Measurements from ENCODE around the gene KIFC3.
"Not testable (repeated sequence)": the region's sequence is repeated elsewhere in the genome, so short reads cannot be mapped to it uniquely, and the experiment has no call there.

KIFC3 gene, protein sequence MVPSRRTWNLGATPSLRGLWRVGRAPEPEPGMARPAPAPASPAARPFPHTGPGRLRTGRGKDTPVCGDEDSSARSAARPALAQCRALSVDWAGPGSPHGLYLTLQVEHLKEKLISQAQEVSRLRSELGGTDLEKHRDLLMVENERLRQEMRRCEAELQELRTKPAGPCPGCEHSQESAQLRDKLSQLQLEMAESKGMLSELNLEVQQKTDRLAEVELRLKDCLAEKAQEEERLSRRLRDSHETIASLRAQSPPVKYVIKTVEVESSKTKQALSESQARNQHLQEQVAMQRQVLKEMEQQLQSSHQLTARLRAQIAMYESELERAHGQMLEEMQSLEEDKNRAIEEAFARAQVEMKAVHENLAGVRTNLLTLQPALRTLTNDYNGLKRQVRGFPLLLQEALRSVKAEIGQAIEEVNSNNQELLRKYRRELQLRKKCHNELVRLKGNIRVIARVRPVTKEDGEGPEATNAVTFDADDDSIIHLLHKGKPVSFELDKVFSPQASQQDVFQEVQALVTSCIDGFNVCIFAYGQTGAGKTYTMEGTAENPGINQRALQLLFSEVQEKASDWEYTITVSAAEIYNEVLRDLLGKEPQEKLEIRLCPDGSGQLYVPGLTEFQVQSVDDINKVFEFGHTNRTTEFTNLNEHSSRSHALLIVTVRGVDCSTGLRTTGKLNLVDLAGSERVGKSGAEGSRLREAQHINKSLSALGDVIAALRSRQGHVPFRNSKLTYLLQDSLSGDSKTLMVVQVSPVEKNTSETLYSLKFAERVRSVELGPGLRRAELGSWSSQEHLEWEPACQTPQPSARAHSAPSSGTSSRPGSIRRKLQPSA

DNA sequence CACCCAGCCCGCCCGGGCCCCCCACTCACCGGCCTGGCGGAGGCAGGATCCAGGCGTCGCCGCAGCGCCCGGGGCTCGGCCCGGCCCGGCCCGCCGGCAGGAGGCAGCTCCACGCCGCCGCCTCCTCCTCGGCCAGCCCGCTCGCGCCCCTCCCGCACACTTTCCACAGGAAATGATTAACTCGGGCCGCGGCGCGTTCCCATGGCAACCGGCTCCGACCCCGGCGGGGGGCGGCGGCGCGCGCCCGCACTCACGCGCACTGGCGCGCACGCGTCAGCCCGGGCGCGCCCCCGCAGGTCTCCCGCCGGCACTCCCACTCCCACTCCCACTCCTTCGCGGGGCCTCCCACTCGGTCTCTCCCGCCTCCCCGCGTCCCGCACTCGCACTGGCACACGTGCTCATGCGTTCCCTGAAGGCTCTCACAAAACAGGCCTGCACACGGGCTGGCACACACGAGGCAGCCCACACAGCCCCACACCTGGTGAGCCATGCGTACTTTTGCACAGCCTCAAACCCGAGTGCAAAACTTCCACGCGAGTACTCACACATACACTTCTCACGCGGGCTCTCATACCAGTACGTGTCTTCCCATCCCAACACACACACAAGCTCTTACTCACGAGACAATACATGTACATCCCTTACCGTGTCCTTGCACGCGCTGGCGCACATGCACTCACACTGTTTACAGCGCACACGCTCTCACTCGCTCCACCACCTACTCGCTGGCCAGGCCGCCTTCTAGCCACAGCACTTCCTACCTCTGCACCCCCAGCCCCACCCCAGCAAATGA, at the start of gene KIFC3:
Gene KIFC3, minus strand, starts transcription at position 151 of the 793 bp plus-strand sequence. CDS start 4,248 bp downstream, outside the sequence.
- Histone ChIP-seq H3K9ac (ENCODE audit: low read length in 5 of 5) (peak within 1 kb of the TSS; percentile 73 to 88 (median 85)), H3K4me1 (ENCODE audit: control insufficient read depth in 5 of 5, insufficient read depth in 5 of 5, low read length in 5 of 5) (peaks cover 20 to 63% (median 55%) of the 10 kb centered on the region in 5 donors), H3K9me3 (ENCODE audit: control insufficient read depth in 5 of 5, low read length in 5 of 5) (no peaks in the 10 kb centered on the region), H3K27ac (ENCODE audit: low read depth, low read length) (peak within 1 kb of the TSS; percentile 93), H3K27me3 (ENCODE audit: control insufficient read depth in 5 of 5, insufficient read depth in 4 of 5, low read length in 5 of 5) (no peaks in the 10 kb centered on the region), H3K4me3 (ENCODE audit: low read depth in 1 of 5, low read length in 5 of 5) (peak within 1 kb of the TSS; percentile 64 to 74 (median 68)), H3K36me3 (ENCODE audit: control insufficient read depth in 5 of 5, insufficient read depth in 5 of 5, low read length in 5 of 5) (peaks cover 0 to 3% (median 2%) of the 10 kb centered on the region in 5 donors)

DNA sequence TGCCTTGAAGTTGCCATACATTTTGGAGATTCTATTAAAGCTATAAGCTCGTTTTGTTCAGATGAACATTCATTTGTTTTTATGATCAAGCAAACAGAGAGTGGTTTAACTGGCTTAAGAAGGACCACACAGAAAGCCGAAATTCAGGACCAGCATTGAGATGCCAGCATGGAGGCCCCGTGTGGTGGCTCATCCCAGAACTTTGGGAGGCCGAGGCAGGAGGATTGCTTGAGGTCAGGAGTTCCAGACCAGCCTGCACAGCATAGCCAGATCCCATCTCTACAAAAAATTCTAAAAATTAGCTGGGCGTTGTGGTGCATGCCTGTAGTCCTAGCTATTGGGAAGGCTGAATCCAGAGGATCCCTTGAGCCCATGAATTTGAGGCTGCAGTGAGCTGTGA, 45.9 kb upstream of the KIFC3 start:
- Histone ChIP-seq H3K27ac (ENCODE audit: low read depth, low read length) (no peak overlapping the region), H3K4me1 (ENCODE audit: control insufficient read depth in 5 of 5, insufficient read depth in 5 of 5, low read length in 5 of 5) (no peaks in the 10 kb centered on the region), H3K9ac (ENCODE audit: low read length in 5 of 5) (no peak overlapping the region), H3K4me3 (ENCODE audit: low read depth in 1 of 5, low read length in 5 of 5) (no peak overlapping the region), H3K36me3 (ENCODE audit: control insufficient read depth in 5 of 5, insufficient read depth in 5 of 5, low read length in 5 of 5) (no peaks in the 10 kb centered on the region), H3K27me3 (ENCODE audit: control insufficient read depth in 5 of 5, insufficient read depth in 4 of 5, low read length in 5 of 5) (no peaks in the 10 kb centered on the region), H3K9me3 (ENCODE audit: control insufficient read depth in 5 of 5, low read length in 5 of 5) (no peaks in the 10 kb centered on the region)

DNA sequence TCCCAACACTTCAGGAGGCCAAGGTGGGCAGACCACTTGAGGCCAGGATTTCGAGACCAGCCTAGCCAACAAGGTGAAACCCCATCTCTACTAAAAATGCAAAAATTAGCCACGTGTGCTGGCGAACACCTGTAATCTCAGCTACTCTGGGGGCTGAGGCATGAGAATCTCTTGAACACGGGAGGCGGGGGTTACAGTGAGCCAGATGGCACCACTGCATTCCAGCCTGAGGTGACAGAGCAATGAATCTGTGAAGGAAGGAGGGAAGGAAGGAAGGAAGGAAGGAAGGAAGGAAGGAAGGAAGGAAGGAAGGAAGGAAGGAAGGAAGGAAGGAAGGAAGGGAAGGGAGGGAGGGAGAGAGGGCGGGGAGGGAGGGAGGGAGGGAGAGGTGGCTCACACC, 44.6 kb upstream of the KIFC3 start:
- H3K4me1 ChIP-seq (ENCODE audit: control insufficient read depth in 5 of 5, insufficient read depth in 5 of 5, low read length in 5 of 5); H3K36me3 ChIP-seq (ENCODE audit: control insufficient read depth in 5 of 5, insufficient read depth in 5 of 5, low read length in 5 of 5); H3K9ac ChIP-seq (ENCODE audit: low read length in 5 of 5); H3K9me3 ChIP-seq (ENCODE audit: control insufficient read depth in 5 of 5, low read length in 5 of 5); H3K27me3 ChIP-seq (ENCODE audit: control insufficient read depth in 5 of 5, insufficient read depth in 4 of 5, low read length in 5 of 5); H3K4me3 ChIP-seq (ENCODE audit: low read depth in 1 of 5, low read length in 5 of 5); H3K27ac ChIP-seq (ENCODE audit: low read depth, low read length): not testable (repeated sequence)

DNA sequence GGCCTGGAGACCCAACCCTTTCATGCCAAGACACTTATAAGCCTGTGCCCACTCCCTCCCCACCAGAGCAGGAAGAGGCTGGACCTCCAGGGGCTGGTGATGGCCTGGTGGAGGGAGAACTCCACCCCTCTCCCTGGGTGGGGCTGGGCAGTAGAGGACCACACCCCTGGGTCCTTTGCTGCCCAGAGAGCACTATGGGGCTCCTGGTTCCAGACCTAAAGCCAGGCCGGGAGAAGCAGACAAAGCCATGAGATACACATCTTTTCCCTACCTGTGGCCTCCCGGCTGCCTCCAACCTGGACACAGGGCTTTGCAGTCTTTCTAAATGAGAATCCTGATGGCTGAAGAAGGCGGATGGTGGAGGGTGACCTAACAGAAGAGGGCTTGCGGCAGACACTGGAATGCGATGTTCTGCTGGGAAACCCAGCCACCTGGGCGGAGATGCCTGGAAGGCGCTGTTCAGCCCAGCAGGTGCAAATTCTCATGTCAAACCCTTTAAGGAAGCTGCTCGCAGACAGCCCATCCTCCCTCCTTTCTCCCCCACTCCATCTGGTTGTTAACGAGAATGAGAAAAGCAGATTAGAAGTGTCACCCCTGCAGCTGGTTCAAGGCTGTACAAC, 43.9 kb upstream of the KIFC3 start:
- no peak overlapping the region for H3K27ac ChIP-seq (ENCODE audit: low read depth, low read length)
- no peaks in the 10 kb centered on the region for H3K9me3 ChIP-seq (ENCODE audit: control insufficient read depth in 5 of 5, low read length in 5 of 5)
- H3K27me3 ChIP-seq (ENCODE audit: control insufficient read depth in 5 of 5, insufficient read depth in 4 of 5, low read length in 5 of 5), result no peaks in the 10 kb centered on the region
- H3K9ac ChIP-seq (ENCODE audit: low read length in 5 of 5), result no peak overlapping the region
- H3K36me3 ChIP-seq (ENCODE audit: control insufficient read depth in 5 of 5, insufficient read depth in 5 of 5, low read length in 5 of 5), result no peaks in the 10 kb centered on the region
- no peaks in the 10 kb centered on the region for H3K4me1 ChIP-seq (ENCODE audit: control insufficient read depth in 5 of 5, insufficient read depth in 5 of 5, low read length in 5 of 5)
- H3K4me3 ChIP-seq (ENCODE audit: low read depth in 1 of 5, low read length in 5 of 5), result no peak overlapping the region

DNA sequence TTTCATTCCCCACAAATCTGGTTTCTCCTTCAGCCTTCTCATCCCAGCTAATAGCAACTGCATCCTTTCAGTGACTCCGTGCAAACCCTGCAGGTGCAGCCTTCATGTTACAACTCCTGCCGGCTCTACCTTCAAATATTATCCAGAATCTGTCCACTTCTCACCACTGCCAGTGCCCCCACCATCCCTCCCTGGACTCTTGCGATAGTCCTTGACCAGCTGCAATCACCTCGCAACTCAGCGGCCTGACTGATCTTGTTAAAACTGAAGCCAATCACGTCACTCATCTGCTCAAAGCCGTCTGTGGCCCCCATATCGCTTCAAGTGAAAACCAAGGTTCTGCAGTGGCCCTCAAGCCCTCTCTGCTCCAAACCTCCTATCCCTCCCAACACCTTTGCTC, 42.8 kb upstream of the KIFC3 start:
- Histone ChIP-seq H3K4me1 (ENCODE audit: control insufficient read depth in 5 of 5, insufficient read depth in 5 of 5, low read length in 5 of 5) (no peaks in the 10 kb centered on the region), H3K9ac (ENCODE audit: low read length in 5 of 5) (no peak overlapping the region), H3K9me3 (ENCODE audit: control insufficient read depth in 5 of 5, low read length in 5 of 5) (no peaks in the 10 kb centered on the region), H3K27ac (ENCODE audit: low read depth, low read length) (no peak overlapping the region), H3K36me3 (ENCODE audit: control insufficient read depth in 5 of 5, insufficient read depth in 5 of 5, low read length in 5 of 5) (no peaks in the 10 kb centered on the region), H3K4me3 (ENCODE audit: low read depth in 1 of 5, low read length in 5 of 5) (no peak overlapping the region), H3K27me3 (ENCODE audit: control insufficient read depth in 5 of 5, insufficient read depth in 4 of 5, low read length in 5 of 5) (no peaks in the 10 kb centered on the region)

DNA sequence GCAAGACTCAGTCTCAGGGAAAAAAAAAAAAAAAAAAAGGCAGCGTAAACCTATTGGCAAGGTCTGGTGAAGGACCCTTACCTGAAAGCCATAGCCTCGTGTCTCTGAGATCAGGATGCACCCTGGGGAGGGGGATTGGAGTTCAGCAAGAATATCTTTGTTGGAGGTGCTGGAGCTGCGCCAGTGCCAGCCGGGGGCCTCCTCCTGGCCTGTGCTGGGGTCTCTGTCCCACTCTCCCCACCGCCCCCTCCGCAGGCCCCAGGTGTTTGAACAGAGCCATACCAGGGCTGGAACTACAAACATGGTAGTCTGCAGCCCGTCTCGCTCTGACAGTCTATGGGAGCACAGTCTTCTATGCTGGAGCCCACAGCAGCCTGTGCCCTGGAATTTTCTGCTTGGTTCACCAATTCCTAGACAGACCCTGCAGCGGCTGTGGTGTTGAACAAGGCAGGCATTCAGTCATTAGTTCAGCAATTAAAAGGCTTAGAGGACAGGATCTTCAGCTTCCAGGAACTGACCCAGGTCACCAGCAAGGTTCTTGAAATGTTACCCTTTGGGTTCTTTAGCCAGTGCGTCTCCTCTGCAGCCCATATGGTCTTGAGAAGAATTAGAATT, 42.2 kb upstream of the KIFC3 start:
- no peaks in the 10 kb centered on the region for H3K4me1 ChIP-seq (ENCODE audit: control insufficient read depth in 5 of 5, insufficient read depth in 5 of 5, low read length in 5 of 5)
- H3K27me3 ChIP-seq (ENCODE audit: control insufficient read depth in 5 of 5, insufficient read depth in 4 of 5, low read length in 5 of 5), result no peaks in the 10 kb centered on the region
- no peak overlapping the region for H3K27ac ChIP-seq (ENCODE audit: low read depth, low read length)
- no peak overlapping the region for H3K9ac ChIP-seq (ENCODE audit: low read length in 5 of 5)
- H3K4me3 ChIP-seq (ENCODE audit: low read depth in 1 of 5, low read length in 5 of 5), result no peak overlapping the region
- no peaks in the 10 kb centered on the region for H3K36me3 ChIP-seq (ENCODE audit: control insufficient read depth in 5 of 5, insufficient read depth in 5 of 5, low read length in 5 of 5)
- no peaks in the 10 kb centered on the region for H3K9me3 ChIP-seq (ENCODE audit: control insufficient read depth in 5 of 5, low read length in 5 of 5)

DNA sequence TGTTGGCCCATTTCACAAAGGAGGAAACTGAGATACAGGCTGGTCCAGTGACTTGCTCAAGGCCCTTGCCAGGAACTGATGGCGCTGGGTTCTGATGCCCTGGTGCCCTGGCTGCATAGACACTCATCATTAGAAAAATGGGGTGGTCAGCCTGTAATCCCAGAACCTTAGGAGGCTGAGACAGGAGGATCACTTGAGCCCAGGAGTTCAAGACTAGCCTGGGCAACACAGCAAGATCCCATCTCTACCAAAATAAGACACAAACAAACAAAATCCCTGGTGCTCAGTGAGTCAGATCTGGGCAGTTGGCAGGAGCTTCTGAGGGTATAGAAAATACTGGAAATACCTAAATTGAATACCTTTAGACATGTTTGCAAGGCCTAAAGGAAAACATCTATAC, 41.1 kb upstream of the KIFC3 start:
- no peaks in the 10 kb centered on the region for H3K4me1 ChIP-seq (ENCODE audit: control insufficient read depth in 5 of 5, insufficient read depth in 5 of 5, low read length in 5 of 5)
- H3K27me3 ChIP-seq (ENCODE audit: control insufficient read depth in 5 of 5, insufficient read depth in 4 of 5, low read length in 5 of 5), result no peaks in the 10 kb centered on the region
- no peak overlapping the region for H3K27ac ChIP-seq (ENCODE audit: low read depth, low read length)
- no peak overlapping the region for H3K9ac ChIP-seq (ENCODE audit: low read length in 5 of 5)
- H3K9me3 ChIP-seq (ENCODE audit: control insufficient read depth in 5 of 5, low read length in 5 of 5), result no peaks in the 10 kb centered on the region
- no peaks in the 10 kb centered on the region for H3K36me3 ChIP-seq (ENCODE audit: control insufficient read depth in 5 of 5, insufficient read depth in 5 of 5, low read length in 5 of 5)
- H3K4me3 ChIP-seq (ENCODE audit: low read depth in 1 of 5, low read length in 5 of 5), result no peak overlapping the region

DNA sequence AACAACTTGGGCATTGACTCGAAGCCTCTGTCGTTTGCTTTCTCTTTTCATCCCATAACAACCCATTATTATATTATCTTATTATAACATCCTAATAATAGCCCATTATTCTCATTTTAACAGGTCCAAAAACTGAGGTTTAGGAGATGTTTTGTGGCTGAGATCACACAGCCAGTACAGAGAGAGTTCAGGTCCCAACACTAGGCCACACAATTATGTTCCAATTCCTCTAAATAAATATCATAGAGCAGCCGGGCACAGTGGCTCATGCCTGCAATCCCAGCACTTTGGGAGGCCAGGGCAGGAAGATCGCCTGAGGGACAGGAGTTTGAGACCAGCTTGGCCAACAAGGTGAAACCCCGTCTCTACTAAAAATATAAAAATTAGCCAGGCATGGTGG, 40.3 kb upstream of the KIFC3 start:
- Histone ChIP-seq H3K9me3 (ENCODE audit: control insufficient read depth in 5 of 5, low read length in 5 of 5) (no peaks in the 10 kb centered on the region), H3K27me3 (ENCODE audit: control insufficient read depth in 5 of 5, insufficient read depth in 4 of 5, low read length in 5 of 5) (no peaks in the 10 kb centered on the region), H3K27ac (ENCODE audit: low read depth, low read length) (no peak overlapping the region), H3K36me3 (ENCODE audit: control insufficient read depth in 5 of 5, insufficient read depth in 5 of 5, low read length in 5 of 5) (no peaks in the 10 kb centered on the region), H3K4me1 (ENCODE audit: control insufficient read depth in 5 of 5, insufficient read depth in 5 of 5, low read length in 5 of 5) (no peaks in the 10 kb centered on the region), H3K4me3 (ENCODE audit: low read depth in 1 of 5, low read length in 5 of 5) (no peak overlapping the region), H3K9ac (ENCODE audit: low read length in 5 of 5) (no peak overlapping the region)

DNA sequence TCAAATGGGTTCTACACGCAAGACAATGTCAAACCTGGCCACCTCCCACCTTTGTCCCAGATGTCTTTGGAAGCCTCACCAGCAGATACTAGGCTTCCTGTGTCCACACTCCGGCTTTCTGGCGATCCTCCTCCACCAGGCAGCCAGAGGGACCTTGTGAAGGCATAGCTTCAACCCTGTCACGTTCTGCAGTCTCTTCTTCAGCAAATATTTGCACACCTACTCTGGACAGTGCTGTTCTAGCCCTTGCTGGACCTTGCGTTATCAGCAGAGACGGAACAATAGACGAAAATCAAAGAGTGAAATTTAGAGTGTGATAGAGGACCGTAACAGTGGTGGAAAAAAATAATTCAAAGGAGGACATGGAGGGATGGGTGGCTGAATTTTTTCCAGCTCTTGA, 38.5 kb upstream of the KIFC3 start:
- peaks cover 0 to 6% (median 0%) of the 10 kb centered on the region in 5 donors for H3K4me1 ChIP-seq (ENCODE audit: control insufficient read depth in 5 of 5, insufficient read depth in 5 of 5, low read length in 5 of 5)

More for the DNA sequence above, 38.5 kb upstream of the KIFC3 start:
- H3K9me3 ChIP-seq (ENCODE audit: control insufficient read depth in 5 of 5, low read length in 5 of 5), result no peaks in the 10 kb centered on the region
- H3K4me3 ChIP-seq (ENCODE audit: low read depth in 1 of 5, low read length in 5 of 5), result no peak overlapping the region
- no peaks in the 10 kb centered on the region for H3K27me3 ChIP-seq (ENCODE audit: control insufficient read depth in 5 of 5, insufficient read depth in 4 of 5, low read length in 5 of 5)
- H3K36me3 ChIP-seq (ENCODE audit: control insufficient read depth in 5 of 5, insufficient read depth in 5 of 5, low read length in 5 of 5), result no peaks in the 10 kb centered on the region
- H3K27ac ChIP-seq (ENCODE audit: low read depth, low read length), result no peak overlapping the region
- H3K9ac ChIP-seq (ENCODE audit: low read length in 5 of 5), result no peak overlapping the region

Data from subcutaneous abdominal adipose tissue (tissue), 5 donors.